ENCODE measurements around the gene DNAI4. TPM values are rescaled to one million over a fixed set of nuclear protein-coding genes. Genes with fewer than 3 reads are reported as not detected.

DNAI4 gene
- total and polyA plus RNA-seq, 2 of the 4 experiments (the other 2 are of a cell fraction), result 0.63 to 1.6 TPM

GRCh38 chr1:66954208-66954607 is 29.6 kb upstream of the DNAI4 start:
- H2BK120ac ChIP-seq (ENCODE audit: low read depth, low read length), result no peak overlapping the region
- no peak overlapping the region for H3K56ac ChIP-seq (ENCODE audit: extremely low read depth, insufficient read depth, low read length)
- H2BK5ac ChIP-seq (ENCODE audit: low read depth, low read length, poor library complexity, severe bottlenecking), result no peak overlapping the region
- ATAC-seq (ENCODE audit: low read depth) (no peak), DNase-seq (no peak)
- no CpG with 5 or more reads among the region's 4 CpGs for WGBS, 2 experiments (ENCODE audit: extremely low coverage in 2 of 2, insufficient read length in 1 of 2)
- in situ Hi-C loops (cut with MboI; ENCODE audit: low sequenced_read_pairs) (no loop called here), intact Hi-C loops (cut with micrococcal nuclease) (no loop called here), dilution Hi-C loops (cut with HindIII; ENCODE audit: low sequenced_read_pairs, unreplicated experiment) (no loop called here)
- H4K91ac ChIP-seq (ENCODE audit: insufficient read depth, low read depth, low read length), result no peak overlapping the region
- peaks cover 27 to 47% of the 10 kb centered on the region in 2 experiments for H3K79me1 ChIP-seq (ENCODE audit: low read depth in 1 of 2, low read length in 2 of 2)
- H3K36me3 ChIP-seq (ENCODE audit: control insufficient read depth, insufficient read depth, low read length), result peaks cover 24% of the 10 kb centered on the region
- H3K9ac ChIP-seq (ENCODE audit: low read depth, low read length), result no peak overlapping the region
- no TSS peak for BruUV-seq (replicated peaks)
- H3K9me1 ChIP-seq (ENCODE audit: insufficient read depth, low read length), result no peaks in the 10 kb centered on the region; the same call in 1 of the 2 replicates
- ChIA-PET POLR2A (ENCODE audit: unreplicated experiment) (no interaction called here), CTCF (no interaction called here)
- no peak overlapping the region for H2BK15ac ChIP-seq (ENCODE audit: low read depth, low read length)
- no peak overlapping the region for H3K4ac ChIP-seq (ENCODE audit: low read depth, low read length)
- no peak overlapping the region for H4K5ac ChIP-seq (ENCODE audit: low read depth, low read length)
- no peak overlapping the region for H2AK9ac ChIP-seq (replicated peaks; ENCODE audit: low read depth, low read length, poor library complexity)
- H3K27ac ChIP-seq (ENCODE audit: insufficient read depth, low read length), result no peak overlapping the region
- peaks cover 8% of the 10 kb centered on the region; the same call in 1 of the 2 replicates for H4K20me1 ChIP-seq (ENCODE audit: insufficient read depth, low read length)
- no peak overlapping the region for H2BK20ac ChIP-seq (ENCODE audit: low read depth, low read length)
- H4K8ac ChIP-seq (ENCODE audit: low read depth in 2 of 2, low read length in 2 of 2), result no peak overlapping the region
- H3K23ac ChIP-seq (ENCODE audit: low read depth, low read length), result peak overlapping the region; percentile 51; the same call in 1 of the 2 replicates
- H3K4me2 ChIP-seq (ENCODE audit: low read depth, low read length), result no peak overlapping the region
- no peak overlapping the region for H2AFZ ChIP-seq (replicated peaks; ENCODE audit: low read length, poor library complexity)
- no peak overlapping the region for H2AK5ac ChIP-seq (ENCODE audit: low read depth, low read length)
- no peak overlapping the region for H3K14ac ChIP-seq (replicated peaks; ENCODE audit: low read depth, low read length)
- no peaks in the 10 kb centered on the region for H3K4me1 ChIP-seq (ENCODE audit: control insufficient read depth, insufficient read depth, low read length)
- H3K9me3 ChIP-seq (ENCODE audit: control insufficient read depth, insufficient read depth, low read length), result no peaks in the 10 kb centered on the region
- H3K4me3 ChIP-seq (ENCODE audit: insufficient read depth, low read depth, low read length), result no peak overlapping the region
- TF ChIP-seq RAD21 (IDR thresholded peaks at IDR 0.05; ENCODE audit: low read length), result no peak
- TF ChIP-seq POLR2A (IDR thresholded peaks at IDR 0.05; ENCODE audit: low read depth, low read length), result no peak
- TF ChIP-seq SMC3 (IDR thresholded peaks at IDR 0.05; ENCODE audit: low read depth, low read length), result no peak
- TF ChIP-seq, protein P1, sequence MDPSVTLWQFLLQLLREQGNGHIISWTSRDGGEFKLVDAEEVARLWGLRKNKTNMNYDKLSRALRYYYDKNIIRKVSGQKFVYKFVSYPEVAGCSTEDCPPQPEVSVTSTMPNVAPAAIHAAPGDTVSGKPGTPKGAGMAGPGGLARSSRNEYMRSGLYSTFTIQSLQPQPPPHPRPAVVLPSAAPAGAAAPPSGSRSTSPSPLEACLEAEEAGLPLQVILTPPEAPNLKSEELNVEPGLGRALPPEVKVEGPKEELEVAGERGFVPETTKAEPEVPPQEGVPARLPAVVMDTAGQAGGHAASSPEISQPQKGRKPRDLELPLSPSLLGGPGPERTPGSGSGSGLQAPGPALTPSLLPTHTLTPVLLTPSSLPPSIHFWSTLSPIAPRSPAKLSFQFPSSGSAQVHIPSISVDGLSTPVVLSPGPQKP (IDR thresholded peaks at IDR 0.05; ENCODE audit: borderline replicate concordance, low read depth, low read length), result no peak
- no peak for TF ChIP-seq MAFK (IDR thresholded peaks at IDR 0.05; ENCODE audit: low read depth, low read length)
- no peak for TF ChIP-seq USF2 (IDR thresholded peaks at IDR 0.05; ENCODE audit: low read depth, low read length)
- no peak for TF ChIP-seq MAZ (IDR thresholded peaks at IDR 0.05; ENCODE audit: borderline replicate concordance, low read depth, low read length)
- no peak for TF ChIP-seq FOS (IDR thresholded peaks at IDR 0.05; ENCODE audit: low read depth, low read length)
- TF ChIP-seq BHLHE40 (IDR thresholded peaks at IDR 0.05; ENCODE audit: low read depth, low read length), result no peak
- no peak for TF ChIP-seq MXI1 (IDR thresholded peaks at IDR 0.05; ENCODE audit: borderline replicate concordance, low read depth, low read length)
- no peak for TF ChIP-seq CTCF (conservative IDR thresholded peaks at IDR 0.05; ENCODE audit: low read depth, low read length)
- no peak for TF ChIP-seq CHD1 (IDR thresholded peaks at IDR 0.05; ENCODE audit: low read depth, low read length)
- no peak for TF ChIP-seq NFE2L2 (IDR thresholded peaks at IDR 0.05; ENCODE audit: low read depth, low read length)
- TF ChIP-seq RFX5 (IDR thresholded peaks at IDR 0.05; ENCODE audit: low read depth, low read length), result no peak
- no peak for TF ChIP-seq RCOR1 (IDR thresholded peaks at IDR 0.05; ENCODE audit: insufficient replicate concordance, low read length)
- no peak overlapping the region for H3K18ac ChIP-seq (ENCODE audit: low read depth, low read length)
- H3K27me3 ChIP-seq (ENCODE audit: control insufficient read depth, insufficient read depth, low read length), result no peaks in the 10 kb centered on the region

Data from IMR-90 (cell line).